Measurements from ENCODE around the gene CEP135.
"Not testable (repeated sequence)": the region's sequence is repeated elsewhere in the genome, so short reads cannot be mapped to it uniquely, and the experiment has no call there.

The CEP135 gene

GRCh38 chr4:55941881-55942396 lies 6.8 kb upstream of the CEP135 start:
- no peak for DNase-seq

- peak; percentile 28 for DNase-seq
These were observed 1.4 kb upstream of the CEP135 start for GRCh38 chr4:55947254-55947882.

GRCh38 chr4:55947912-55948725 lies 626 bp upstream of the CEP135 start:
- DNase-seq = peak; percentile 76

- DNase-seq = no peak
These were observed 697 bp downstream of the CEP135 start for GRCh38 chr4:55949482-55949802.

- no peak for DNase-seq
These were observed 2.6 kb downstream of the CEP135 start for GRCh38 chr4:55951191-55951922.

- no peak for DNase-seq
These were observed 7.0 kb downstream of the CEP135 start for GRCh38 chr4:55955710-55956109.

- DNase-seq = no peak
These were observed 10.9 kb downstream of the CEP135 start for GRCh38 chr4:55959655-55960054.

- DNase-seq = no peak
These were observed 15.3 kb downstream of the CEP135 start for GRCh38 chr4:55964046-55964445.

- DNase-seq = no peak
These were observed 16.8 kb downstream of the CEP135 start for GRCh38 chr4:55965585-55965984.

- DNase-seq = not testable (repeated sequence)
These were observed 17.6 kb downstream of the CEP135 start for GRCh38 chr4:55966324-55966723.

GRCh38 chr4:55967376-55967775 lies 18.6 kb downstream of the CEP135 start:
- DNase-seq = no peak

GRCh38 chr4:55973650-55974049 lies 24.9 kb downstream of the CEP135 start:
- DNase-seq = no peak

GRCh38 chr4:55977811-55978210 lies 29.1 kb downstream of the CEP135 start:
- DNase-seq = no peak

- no peak for DNase-seq
These were observed 30.8 kb downstream of the CEP135 start for GRCh38 chr4:55979562-55979961.

- DNase-seq = no peak
These were observed 32.0 kb downstream of the CEP135 start for GRCh38 chr4:55980725-55981124.

GRCh38 chr4:55982976-55983375 lies 34.2 kb downstream of the CEP135 start:
- no peak for DNase-seq

- DNase-seq = no peak
These were observed 41.0 kb downstream of the CEP135 start for GRCh38 chr4:55989766-55990165.

GRCh38 chr4:55993994-55994663 lies 45.4 kb downstream of the CEP135 start:
- DNase-seq = peak; percentile 77

- DNase-seq = no peak
These were observed 47.9 kb downstream of the CEP135 start for GRCh38 chr4:55996646-55997045.

- DNase-seq = no peak
These were observed 54.9 kb downstream of the CEP135 start for GRCh38 chr4:56003606-56004005.

- no peak for DNase-seq
These were observed 55.5 kb downstream of the CEP135 start for GRCh38 chr4:56004235-56004634.

GRCh38 chr4:56007154-56007553 lies 58.4 kb downstream of the CEP135 start:
- DNase-seq = no peak

GRCh38 chr4:56008206-56008605 lies 59.5 kb downstream of the CEP135 start:
- DNase-seq = no peak
